Colonic mucosa (tissue), 4 donors: ENCODE results near the gene RBPMS2. TPM values are rescaled to one million over a fixed set of nuclear protein-coding genes. Genes with fewer than 3 reads are reported as not detected.

Experiments
- DNase-seq: peaks from one replicate; pipeline ENCODE4 v3.0.0-alpha.2; 2020
- H3K27ac ChIP-seq: fragments of 200-600 bp; one replicate; pipeline ENCODE4 v1.8.0; 2021
- H3K27me3 ChIP-seq: fragments of 200-600 bp; one replicate; pipeline ENCODE4 v1.8.0; 2021
- H3K36me3 ChIP-seq: fragments of 200-600 bp; one replicate; pipeline ENCODE4 v1.8.0; 2021
- H3K4me1 ChIP-seq: fragments of 200-600 bp; one replicate; pipeline ENCODE4 v1.8.0; 2021; ENCODE audit warnings: mild to moderate bottlenecking
- H3K4me3 ChIP-seq: fragments of 200-600 bp; one replicate; pipeline ENCODE4 v1.8.0; 2021
- H3K9ac ChIP-seq, 2 donors: one replicate each; pipeline ENCODE4 v1.7.0; 2013; ENCODE audit warnings: control low read depth in 2 of 2, low read depth in 2 of 2, low read length in 2 of 2
- H3K9me3 ChIP-seq: fragments of 200-600 bp; one replicate; pipeline ENCODE4 v1.8.0; 2021
- CTCF ChIP-seq: fragments of 200-600 bp; IDR thresholded peaks from one replicate; pipeline ENCODE4 v1.8.0; 2022; ENCODE audit warnings: antibody characterized with exemption, mild to moderate bottlenecking
- intact Hi-C: fragments of 100-400 bp; cut with DNase I; formaldehyde crosslinking; loops from one replicate; pipeline ENCODE4 v1.14.1; 2022
- total RNA-seq, 2 donors: library from RNA; stranded (reverse); fragmentation: NEBNext Ultra II Directional in 1 of 2; extraction: Animal tissue kit (Norgen Biotek cat#: 25700) in 1 of 2; gene quantifications; one replicate each; pipeline ENCODE4 v1.2.1, GENCODE V29; 2021
- donor health status: healthy.
- donor health status: DM: no; HTN: no; CAD: no.
- donor health status: DM: no; HTN: no; CAD: no.

RBPMS2 gene
- total RNA-seq, 2 donors from 2014 or later = 1.3 to 14.5 TPM

GRCh38 chr15:64774037-64774628 lies 1.3 kb downstream of the RBPMS2 start:
- DNase-seq = no peak
- Histone ChIP-seq H3K27me3 (peaks cover 34% of the 10 kb centered on the region), H3K36me3 (no peaks in the 10 kb centered on the region), H3K27ac (peak overlapping the region; percentile 22), H3K9me3 (no peaks in the 10 kb centered on the region), H3K4me3 (peak overlapping the region; percentile 38), H3K9ac (peak overlapping the region in 1 of 2 donors; percentile 9), H3K4me1 (no peaks in the 10 kb centered on the region)
- intact Hi-C loops = no loop called here
- TF ChIP-seq CTCF = no peak

GRCh38 chr15:64773606-64774005 lies 1.8 kb downstream of the RBPMS2 start:
- Histone ChIP-seq H3K27me3 (peaks cover 34% of the 10 kb centered on the region), H3K27ac (no peak overlapping the region), H3K4me1 (no peaks in the 10 kb centered on the region), H3K4me3 (no peak overlapping the region), H3K9me3 (no peaks in the 10 kb centered on the region), H3K36me3 (no peaks in the 10 kb centered on the region), H3K9ac (no peak overlapping the region)
- DNase-seq = no peak
- TF ChIP-seq CTCF = no peak
- intact Hi-C loops = no loop called here

- intact Hi-C loops = no loop called here
- DNase-seq = no peak
- Histone ChIP-seq H3K27me3 (peaks cover 34% of the 10 kb centered on the region), H3K36me3 (no peaks in the 10 kb centered on the region), H3K27ac (no peak overlapping the region), H3K4me1 (no peaks in the 10 kb centered on the region), H3K9me3 (no peaks in the 10 kb centered on the region), H3K9ac (no peak overlapping the region), H3K4me3 (no peak overlapping the region)
- no peak for TF ChIP-seq CTCF
These were observed 2.4 kb downstream of the RBPMS2 start for GRCh38 chr15:64772964-64773363.

DNA sequence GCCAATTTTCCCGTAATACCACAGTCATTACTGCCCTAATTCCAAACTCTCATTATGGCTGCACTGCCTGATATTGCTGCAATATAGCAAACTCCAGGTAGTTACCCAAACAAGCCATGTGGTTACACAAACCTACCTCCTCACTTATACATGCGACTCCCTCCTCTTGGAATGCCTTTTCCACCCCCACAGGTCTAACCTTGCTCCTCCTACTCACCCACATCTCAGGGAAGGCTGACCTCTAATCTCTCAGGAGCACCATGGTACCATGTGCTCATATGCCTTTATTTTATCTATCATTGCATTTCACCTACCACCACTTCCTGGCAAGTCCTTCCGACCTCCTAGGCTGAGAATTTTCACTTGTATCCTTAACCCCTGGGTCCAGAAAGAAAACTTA lies 2.9 kb downstream of the RBPMS2 start:
- intact Hi-C loops = no loop called here
- DNase-seq = no peak
- TF ChIP-seq CTCF = no peak
- Histone ChIP-seq H3K9me3 (no peaks in the 10 kb centered on the region), H3K9ac (no peak overlapping the region), H3K27me3 (peaks cover 34% of the 10 kb centered on the region), H3K36me3 (no peaks in the 10 kb centered on the region), H3K27ac (no peak overlapping the region), H3K4me3 (no peak overlapping the region), H3K4me1 (no peaks in the 10 kb centered on the region)

DNA sequence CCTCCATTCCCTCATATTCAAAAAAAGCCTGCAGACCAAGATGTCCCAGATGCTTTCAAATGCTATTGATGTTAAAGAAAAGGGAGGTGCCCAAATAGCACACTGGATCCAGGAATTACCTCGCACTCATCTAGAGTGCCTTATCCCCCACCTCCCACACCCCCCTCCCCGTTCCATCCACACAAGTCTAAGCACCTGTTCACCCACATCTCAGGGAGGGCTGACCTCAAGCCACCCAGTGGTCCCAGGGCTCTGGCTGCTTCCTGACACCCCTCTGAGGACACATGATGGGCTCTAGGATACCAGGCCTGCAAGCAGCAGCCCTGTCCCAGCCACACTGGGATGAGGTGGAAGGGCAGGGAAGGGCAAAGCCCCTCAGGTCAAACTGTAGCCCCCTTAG lies 4.8 kb downstream of the RBPMS2 start:
- Histone ChIP-seq H3K27ac (no peak overlapping the region), H3K36me3 (no peaks in the 10 kb centered on the region), H3K4me3 (no peak overlapping the region), H3K9ac (no peak overlapping the region), H3K4me1 (no peaks in the 10 kb centered on the region), H3K27me3 (peaks cover 25% of the 10 kb centered on the region), H3K9me3 (no peaks in the 10 kb centered on the region)
- no peak for DNase-seq
- no peak for TF ChIP-seq CTCF
- intact Hi-C loops = no loop called here
